Stimulated activated CD4-positive, alpha-beta T cell treated with anti-CD3 and anti-CD28 coated beads, Interleukin-15, amount 100 ng/mL, for 24 hours (primary cell): ENCODE measurements around the gene HPS4.
"Not testable (repeated sequence)": the region's sequence is repeated elsewhere in the genome, so short reads cannot be mapped to it uniquely, and the experiment has no call there.

Source experiments
- DNase-seq: peaks from one replicate; pipeline ENCODE4 v3.0.0-alpha.2; 2020

Gene HPS4

GRCh38 chr22:26408562-26409220 is 74.9 kb downstream of the HPS4 start:
- not testable (repeated sequence) for DNase-seq

- DNase-seq: no peak
These were observed 77.5 kb downstream of the HPS4 start for GRCh38 chr22:26406118-26406517.

- DNase-seq: no peak
These were observed 78.6 kb downstream of the HPS4 start for GRCh38 chr22:26404851-26405421.

GRCh38 chr22:26401726-26402125 is 81.9 kb downstream of the HPS4 start:
- no peak for DNase-seq
